ENCODE measurements around the gene ACSL3. TPM values are rescaled to one million over a fixed set of nuclear protein-coding genes. Genes with fewer than 3 reads are reported as not detected.

Gene ACSL3
- total RNA-seq, 1 donor from 2014 or later = 144 TPM

DNA sequence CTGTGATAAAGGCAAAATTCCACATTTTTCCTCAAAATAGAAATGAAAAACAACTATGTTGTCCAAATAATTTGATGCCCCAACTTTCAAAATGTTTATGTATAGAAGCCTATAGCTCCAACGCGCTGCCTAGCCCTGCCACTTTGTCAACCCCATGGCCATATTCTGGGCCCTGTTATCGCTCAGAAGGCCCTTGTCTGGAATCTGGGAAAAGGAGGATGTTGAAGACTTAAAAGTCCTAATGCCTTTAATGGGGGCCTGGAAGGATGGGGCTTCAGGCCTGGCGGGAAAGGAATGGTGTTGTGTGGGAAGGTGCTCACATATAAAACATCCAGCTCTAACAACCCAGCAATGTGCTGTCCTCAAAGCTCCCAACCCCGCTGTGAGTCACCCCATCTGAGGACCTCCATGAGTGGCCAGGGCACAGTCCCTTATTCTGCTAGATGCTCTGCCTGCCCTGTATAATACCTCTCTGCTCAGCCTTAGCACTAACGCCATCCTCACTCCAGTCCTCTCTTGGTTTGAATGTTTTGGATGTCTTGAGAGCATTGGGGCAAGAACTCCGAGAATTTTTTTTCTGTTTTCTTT, 86.0 kb downstream of the ACSL3 start:
- Histone ChIP-seq H3K27ac (ENCODE audit: low read depth, low read length) (no peak overlapping the region), H3K27me3 (ENCODE audit: insufficient read depth, low read length) (no peaks in the 10 kb centered on the region), H4K20me1 (ENCODE audit: insufficient read depth, low read length) (no peaks in the 10 kb centered on the region), H3K9me3 (ENCODE audit: insufficient read depth, low read depth, low read length) (no peaks in the 10 kb centered on the region), H3K4me2 (ENCODE audit: low read length) (no peak overlapping the region), H3K36me3 (ENCODE audit: insufficient read depth, low read length) (no peaks in the 10 kb centered on the region), H2AFZ (ENCODE audit: low read depth, low read length) (no peak overlapping the region), H3K9ac (ENCODE audit: low read length) (no peak overlapping the region), H3K4me1 (ENCODE audit: insufficient read depth, low read length) (peaks cover 9% of the 10 kb centered on the region), H3K79me2 (ENCODE audit: insufficient read depth, low read length) (no peaks in the 10 kb centered on the region), H3K4me3 (ENCODE audit: insufficient read depth, low read depth, low read length) (no peak overlapping the region)
- Mint-ChIP-seq H3K9me3 (ENCODE audit: unreplicated experiment) (no peaks in the 10 kb centered on the region), H3K4me3 (ENCODE audit: unreplicated experiment) (no peak overlapping the region), H3K27ac (ENCODE audit: unreplicated experiment) (peak overlapping the region; percentile 78), H3K27me3 (ENCODE audit: low read depth, unreplicated experiment) (no peaks in the 10 kb centered on the region), H3K4me1 (ENCODE audit: low read depth, unreplicated experiment) (peaks cover 63% of the 10 kb centered on the region), H3K36me3 (ENCODE audit: low read depth, unreplicated experiment) (no peaks in the 10 kb centered on the region)
- FAIRE-seq (no peak), DNase-seq (ENCODE audit: low read depth) (peak; percentile 30)
- TF ChIP-seq EZH2 (IDR thresholded peaks at IDR 0.05; ENCODE audit: insufficient read depth, low read length) (no peak), CTCF (IDR thresholded peaks at IDR 0.05; ENCODE audit: insufficient read depth, low read depth, low read length) (no peak)

- Histone ChIP-seq H3K27me3 (ENCODE audit: insufficient read depth, low read length) (no peaks in the 10 kb centered on the region), H3K9ac (ENCODE audit: low read length) (no peak overlapping the region), H3K27ac (ENCODE audit: low read depth, low read length) (no peak overlapping the region), H2AFZ (ENCODE audit: low read depth, low read length) (no peak overlapping the region), H3K36me3 (ENCODE audit: insufficient read depth, low read length) (no peaks in the 10 kb centered on the region), H3K79me2 (ENCODE audit: insufficient read depth, low read length) (no peaks in the 10 kb centered on the region), H3K4me1 (ENCODE audit: insufficient read depth, low read length) (peaks cover 5% of the 10 kb centered on the region), H3K4me3 (ENCODE audit: insufficient read depth, low read depth, low read length) (no peak overlapping the region), H3K9me3 (ENCODE audit: insufficient read depth, low read depth, low read length) (no peaks in the 10 kb centered on the region), H3K4me2 (ENCODE audit: low read length) (no peak overlapping the region), H4K20me1 (ENCODE audit: insufficient read depth, low read length) (no peaks in the 10 kb centered on the region)
- Mint-ChIP-seq H3K4me1 (ENCODE audit: low read depth, unreplicated experiment) (peaks cover 48% of the 10 kb centered on the region), H3K4me3 (ENCODE audit: unreplicated experiment) (no peak overlapping the region), H3K36me3 (ENCODE audit: low read depth, unreplicated experiment) (no peaks in the 10 kb centered on the region), H3K27me3 (ENCODE audit: low read depth, unreplicated experiment) (no peaks in the 10 kb centered on the region), H3K27ac (ENCODE audit: unreplicated experiment) (no peak overlapping the region), H3K9me3 (ENCODE audit: unreplicated experiment) (no peaks in the 10 kb centered on the region)
- DNase-seq (ENCODE audit: low read depth) (no peak), FAIRE-seq (no peak)
- no peak for TF ChIP-seq CTCF (IDR thresholded peaks at IDR 0.05; ENCODE audit: insufficient read depth, low read depth, low read length)
- no peak for TF ChIP-seq EZH2 (IDR thresholded peaks at IDR 0.05; ENCODE audit: insufficient read depth, low read length)
Observed at GRCh38 chr2:222949073-222949472, 88.2 kb downstream of the ACSL3 start.

DNA sequence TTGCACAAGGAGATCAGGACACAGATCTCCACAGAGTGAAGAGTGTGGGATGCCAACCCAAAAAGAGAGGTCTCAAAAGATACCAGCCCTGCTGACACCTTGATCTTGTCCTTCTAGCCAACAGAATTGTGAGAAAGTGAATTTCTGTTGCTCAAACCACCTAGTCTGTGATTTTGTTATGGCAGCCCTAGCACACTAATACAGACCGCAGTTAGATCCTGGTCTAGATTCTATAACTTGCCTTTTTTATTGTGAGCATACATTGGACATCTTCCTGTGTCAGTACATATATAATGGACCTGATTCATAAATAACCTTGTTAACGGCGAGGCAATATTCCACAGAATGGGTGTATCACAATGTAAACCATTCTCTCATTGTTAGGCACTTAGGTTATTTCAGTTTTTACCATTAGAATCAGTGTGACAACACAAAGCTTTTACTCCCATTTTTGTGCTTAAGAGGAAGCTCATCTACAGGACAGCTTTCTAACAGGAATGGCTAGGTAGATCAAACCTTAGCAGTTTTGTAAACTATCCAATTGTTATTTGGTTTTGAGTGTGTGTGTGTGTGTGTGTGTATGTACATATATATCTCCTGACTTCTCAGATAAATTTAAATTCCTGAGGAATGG, 89.0 kb downstream of the ACSL3 start:
- no peaks in the 10 kb centered on the region for H3K79me2 ChIP-seq (ENCODE audit: insufficient read depth, low read length)
- H3K27me3 Mint-ChIP-seq (ENCODE audit: low read depth, unreplicated experiment) = no peaks in the 10 kb centered on the region
- H3K9ac ChIP-seq (ENCODE audit: low read length) = no peak overlapping the region
- H3K27me3 ChIP-seq (ENCODE audit: insufficient read depth, low read length) = no peaks in the 10 kb centered on the region
- H3K9me3 Mint-ChIP-seq (ENCODE audit: unreplicated experiment) = no peaks in the 10 kb centered on the region
- no peaks in the 10 kb centered on the region for H4K20me1 ChIP-seq (ENCODE audit: insufficient read depth, low read length)
- no peak for TF ChIP-seq EZH2 (IDR thresholded peaks at IDR 0.05; ENCODE audit: insufficient read depth, low read length)
- no peak for TF ChIP-seq CTCF (IDR thresholded peaks at IDR 0.05; ENCODE audit: insufficient read depth, low read depth, low read length)
- peaks cover 40% of the 10 kb centered on the region for H3K4me1 Mint-ChIP-seq (ENCODE audit: low read depth, unreplicated experiment)
- H3K27ac Mint-ChIP-seq (ENCODE audit: unreplicated experiment) = peak overlapping the region; percentile 80
- H3K4me1 ChIP-seq (ENCODE audit: insufficient read depth, low read length) = peaks cover 5% of the 10 kb centered on the region
- FAIRE-seq (peak; percentile 60), DNase-seq (ENCODE audit: low read depth) (no peak)
- no peak overlapping the region for H3K4me2 ChIP-seq (ENCODE audit: low read length)
- H3K36me3 ChIP-seq (ENCODE audit: insufficient read depth, low read length) = no peaks in the 10 kb centered on the region
- H2AFZ ChIP-seq (ENCODE audit: low read depth, low read length) = no peak overlapping the region
- no peaks in the 10 kb centered on the region for H3K36me3 Mint-ChIP-seq (ENCODE audit: low read depth, unreplicated experiment)
- H3K27ac ChIP-seq (ENCODE audit: low read depth, low read length) = no peak overlapping the region
- H3K4me3 ChIP-seq (ENCODE audit: insufficient read depth, low read depth, low read length) = no peak overlapping the region
- no peaks in the 10 kb centered on the region for H3K9me3 ChIP-seq (ENCODE audit: insufficient read depth, low read depth, low read length)
- no peak overlapping the region for H3K4me3 Mint-ChIP-seq (ENCODE audit: unreplicated experiment)

Data from astrocyte (in vitro differentiated cells and primary cell).